IPS-18a (cell line): ENCODE results near the gene ROBO2.

ENCODE experiments used
- H3K27ac ChIP-seq: one replicate; pipeline ENCODE4 v1.5.1; 2013; ENCODE audit warnings: low read length
- H3K27me3 ChIP-seq: one replicate; pipeline ENCODE4 v1.6.1; 2013; ENCODE audit warnings: mild to moderate bottlenecking, low read length; ENCODE audit not compliant: control insufficient read depth, insufficient read depth
- H3K36me3 ChIP-seq: one replicate; pipeline ENCODE4 v1.6.1; 2013; ENCODE audit warnings: low read depth, low read length; ENCODE audit not compliant: control insufficient read depth
- H3K4me1 ChIP-seq: one replicate; pipeline ENCODE4 v1.6.1; 2013; ENCODE audit warnings: low read depth, low read length; ENCODE audit not compliant: control insufficient read depth
- H3K4me3 ChIP-seq: one replicate; pipeline ENCODE4 v1.5.1; 2013; ENCODE audit warnings: low read length
- H3K9ac ChIP-seq: one replicate; pipeline ENCODE4 v1.6.1; 2013; ENCODE audit warnings: mild to moderate bottlenecking, low read length, moderate library complexity
- H3K9me3 ChIP-seq: one replicate; pipeline ENCODE4 v1.6.1; 2013; ENCODE audit warnings: low read depth, low read length; ENCODE audit not compliant: control insufficient read depth

The ROBO2 gene

DNA sequence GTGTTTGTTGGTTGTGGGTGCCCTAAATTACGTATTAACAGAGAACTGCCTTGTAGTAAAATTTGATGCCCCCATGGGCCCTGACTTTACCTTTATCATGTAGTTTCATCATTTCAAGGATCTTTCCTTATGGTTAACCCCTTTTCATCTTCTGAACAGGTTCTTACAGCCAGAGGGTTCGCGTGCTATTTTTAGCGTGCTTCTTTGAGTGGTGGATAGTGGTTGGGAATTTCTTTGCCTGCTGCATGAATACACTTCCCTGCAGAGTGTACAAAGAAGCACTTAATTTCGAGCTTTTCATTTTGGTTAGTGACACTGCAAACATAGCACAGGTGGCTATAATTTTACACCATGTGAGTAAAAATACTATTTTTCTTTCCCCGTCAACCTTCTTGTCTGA, 231.8 kb downstream of the ROBO2 start:
- H3K36me3 ChIP-seq, result no peaks in the 10 kb centered on the region
- H3K27ac ChIP-seq, result no peak overlapping the region
- H3K4me3 ChIP-seq, result no peak overlapping the region
- no peaks in the 10 kb centered on the region for H3K4me1 ChIP-seq
- H3K9me3 ChIP-seq, result no peaks in the 10 kb centered on the region
- H3K9ac ChIP-seq, result no peak overlapping the region
- H3K27me3 ChIP-seq, result no peaks in the 10 kb centered on the region

DNA sequence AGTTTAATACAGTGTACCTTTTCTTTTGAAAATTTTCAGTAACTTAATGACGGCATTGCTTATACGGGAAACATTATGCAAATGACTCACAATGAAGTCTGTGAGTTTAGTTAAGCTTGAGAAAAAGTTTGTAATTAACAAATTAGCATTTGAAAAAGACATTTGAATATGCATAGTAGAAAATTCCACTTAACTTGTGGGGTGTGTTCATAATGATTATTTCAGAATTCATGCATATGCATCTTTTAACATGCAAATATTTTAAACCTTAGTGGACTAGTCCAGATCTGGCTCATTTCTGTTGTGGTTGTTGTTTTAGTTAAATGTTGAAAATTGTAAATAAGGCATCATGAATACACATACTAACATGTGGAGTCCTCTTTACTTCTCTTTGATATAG, 239.4 kb downstream of the ROBO2 start:
- Histone ChIP-seq H3K9me3 (no peaks in the 10 kb centered on the region), H3K9ac (peak overlapping the region; percentile 7), H3K4me1 (peaks cover 9% of the 10 kb centered on the region), H3K4me3 (peak overlapping the region; percentile 6), H3K36me3 (no peaks in the 10 kb centered on the region), H3K27ac (no peak overlapping the region), H3K27me3 (no peaks in the 10 kb centered on the region)

DNA sequence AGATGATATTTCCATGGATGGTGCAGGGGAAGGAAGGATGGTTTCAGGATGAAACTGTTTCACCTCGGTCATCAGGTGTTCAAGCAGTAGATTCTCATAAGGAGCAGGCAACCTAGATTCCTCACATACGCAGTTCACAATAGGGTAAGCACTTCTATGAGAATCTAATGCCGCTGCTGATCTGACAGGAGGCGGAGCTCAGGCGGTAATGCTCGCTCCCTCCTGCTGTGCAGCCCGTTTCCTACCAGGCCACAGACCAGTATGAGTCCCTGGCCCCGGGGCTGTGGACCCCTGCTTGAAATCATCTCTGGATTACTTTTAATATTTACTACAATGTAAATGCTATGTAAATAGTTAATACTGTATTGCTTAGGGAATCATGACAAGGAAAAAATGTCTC, 241.8 kb downstream of the ROBO2 start:
- no peak overlapping the region for H3K9ac ChIP-seq
- H3K4me1 ChIP-seq, result peaks cover 9% of the 10 kb centered on the region
- H3K9me3 ChIP-seq, result no peaks in the 10 kb centered on the region
- no peak overlapping the region for H3K27ac ChIP-seq
- H3K4me3 ChIP-seq, result no peak overlapping the region
- no peaks in the 10 kb centered on the region for H3K27me3 ChIP-seq
- no peaks in the 10 kb centered on the region for H3K36me3 ChIP-seq

DNA sequence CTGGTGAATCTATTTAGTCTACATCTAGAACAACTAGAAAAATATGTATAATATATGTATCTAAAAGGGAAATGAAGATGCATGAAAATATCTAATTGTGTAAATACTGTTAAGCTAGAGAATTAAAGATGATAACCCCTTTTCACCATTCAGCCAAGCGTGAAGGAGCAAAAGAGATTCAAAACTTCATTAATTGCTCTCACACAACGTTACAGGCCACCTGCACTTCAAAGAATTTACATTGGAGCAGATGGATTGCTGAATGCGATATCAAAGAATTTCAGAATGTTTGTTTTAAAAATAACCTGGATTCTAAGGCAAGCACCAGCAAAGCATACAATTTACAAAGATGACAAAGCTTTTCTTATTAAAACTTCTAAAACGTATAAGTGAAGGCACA, 243.2 kb downstream of the ROBO2 start:
- H3K9me3 ChIP-seq, result no peaks in the 10 kb centered on the region
- H3K36me3 ChIP-seq, result no peaks in the 10 kb centered on the region
- peaks cover 9% of the 10 kb centered on the region for H3K4me1 ChIP-seq
- H3K9ac ChIP-seq, result no peak overlapping the region
- H3K27me3 ChIP-seq, result no peaks in the 10 kb centered on the region
- H3K4me3 ChIP-seq, result no peak overlapping the region
- H3K27ac ChIP-seq, result no peak overlapping the region

DNA sequence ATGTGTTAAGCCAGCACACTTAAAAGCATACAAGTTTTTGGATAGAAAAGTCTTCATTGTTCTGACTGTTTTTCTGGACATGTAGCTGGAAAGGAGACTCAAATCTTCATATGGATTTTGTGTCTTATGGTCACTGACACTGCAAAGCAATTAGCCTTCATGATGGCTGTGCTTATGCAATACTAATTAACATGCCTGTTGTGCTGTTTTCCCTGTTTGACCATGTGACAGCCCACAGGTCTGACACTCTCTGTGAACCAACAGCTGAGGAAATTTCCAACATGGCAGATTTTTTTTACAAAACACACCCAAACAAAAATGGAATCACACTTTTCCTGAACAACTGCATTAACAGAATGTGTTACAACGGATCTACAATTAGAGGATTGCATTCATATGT, 248.4 kb downstream of the ROBO2 start:
- Histone ChIP-seq H3K9me3 (no peaks in the 10 kb centered on the region), H3K9ac (no peak overlapping the region), H3K27ac (no peak overlapping the region), H3K27me3 (no peaks in the 10 kb centered on the region), H3K4me3 (no peak overlapping the region), H3K36me3 (no peaks in the 10 kb centered on the region), H3K4me1 (no peaks in the 10 kb centered on the region)

DNA sequence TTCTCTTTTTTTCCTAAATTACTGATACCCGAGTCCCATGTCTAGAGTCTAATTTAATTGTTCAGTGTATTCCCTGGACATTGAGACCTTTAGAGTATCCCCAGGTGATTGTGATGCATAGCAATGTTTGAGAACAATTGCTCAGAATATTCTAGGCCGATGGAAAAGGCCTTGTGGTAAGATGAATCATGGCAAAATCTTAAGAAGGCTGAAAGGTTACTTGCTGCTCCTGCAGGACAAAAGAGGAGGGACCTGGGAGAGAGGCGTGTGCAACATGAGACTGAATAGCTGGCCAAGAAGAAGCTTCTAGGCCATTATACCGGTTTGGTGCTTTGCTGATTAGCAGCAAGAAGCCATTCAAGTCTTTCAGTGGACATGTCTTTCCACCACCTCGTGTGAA, 256.6 kb downstream of the ROBO2 start:
- Histone ChIP-seq H3K9ac (no peak overlapping the region), H3K36me3 (no peaks in the 10 kb centered on the region), H3K9me3 (no peaks in the 10 kb centered on the region), H3K27ac (no peak overlapping the region), H3K27me3 (no peaks in the 10 kb centered on the region), H3K4me1 (no peaks in the 10 kb centered on the region), H3K4me3 (no peak overlapping the region)

DNA sequence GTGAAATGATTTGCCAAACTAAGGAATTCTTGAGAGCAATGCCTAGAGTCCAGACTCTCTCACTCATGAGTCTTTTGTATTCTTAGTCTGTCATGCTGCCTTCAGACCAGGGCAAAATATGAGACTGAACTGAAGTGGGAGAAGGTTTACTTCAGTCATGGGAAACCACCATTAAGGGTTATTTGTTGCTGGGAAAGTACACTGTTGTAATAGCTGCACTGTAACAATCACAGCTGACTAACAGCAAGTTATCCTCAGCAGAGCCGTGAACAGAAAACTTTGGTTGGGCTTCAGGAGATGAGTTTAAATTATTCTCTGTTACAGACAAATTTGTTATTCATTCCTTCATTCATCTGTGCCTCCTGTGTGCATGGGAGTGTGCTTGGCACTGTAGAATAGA, 258.5 kb downstream of the ROBO2 start:
- Histone ChIP-seq H3K9me3 (no peaks in the 10 kb centered on the region), H3K9ac (no peak overlapping the region), H3K4me3 (no peak overlapping the region), H3K27ac (no peak overlapping the region), H3K4me1 (no peaks in the 10 kb centered on the region), H3K27me3 (no peaks in the 10 kb centered on the region), H3K36me3 (no peaks in the 10 kb centered on the region)

DNA sequence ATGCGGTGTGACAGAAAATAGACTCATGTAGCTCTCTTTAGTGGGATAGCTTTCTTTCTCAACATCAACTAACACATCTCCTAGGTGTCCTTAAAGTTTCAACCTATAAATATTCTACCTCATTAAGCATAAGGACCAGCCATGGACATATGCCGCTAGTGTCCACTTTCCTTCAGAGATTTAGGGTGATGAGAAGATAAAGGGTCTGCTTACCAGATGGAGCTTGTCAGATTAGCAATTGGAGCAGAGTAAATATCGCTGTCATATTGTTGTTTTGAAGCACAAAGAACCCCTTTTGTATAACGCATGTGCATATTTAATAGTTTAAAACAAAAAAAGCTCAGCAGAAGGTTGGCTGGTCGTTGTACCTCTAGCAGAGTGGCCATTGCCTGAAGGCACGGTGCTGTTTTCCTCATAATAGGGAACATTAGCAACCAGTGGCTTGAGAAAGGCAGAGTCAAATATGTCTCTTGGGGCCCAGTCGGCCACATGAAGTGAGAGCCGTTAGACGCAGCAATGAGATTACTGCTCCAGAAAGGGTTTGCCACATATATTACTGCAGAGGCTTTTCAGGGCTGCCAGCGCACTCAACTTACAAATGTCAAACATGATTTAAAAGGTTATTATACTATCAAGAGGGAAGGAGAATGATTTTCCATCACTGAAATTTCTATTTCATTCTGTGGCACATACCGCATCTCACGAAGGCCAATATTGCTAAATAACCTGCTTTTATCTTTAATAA, 264.2 kb downstream of the ROBO2 start:
- no peaks in the 10 kb centered on the region for H3K9me3 ChIP-seq
- no peaks in the 10 kb centered on the region for H3K36me3 ChIP-seq
- H3K27me3 ChIP-seq, result no peaks in the 10 kb centered on the region
- H3K4me1 ChIP-seq, result peaks cover 4% of the 10 kb centered on the region
- H3K27ac ChIP-seq, result no peak overlapping the region
- no peak overlapping the region for H3K4me3 ChIP-seq
- no peak overlapping the region for H3K9ac ChIP-seq

DNA sequence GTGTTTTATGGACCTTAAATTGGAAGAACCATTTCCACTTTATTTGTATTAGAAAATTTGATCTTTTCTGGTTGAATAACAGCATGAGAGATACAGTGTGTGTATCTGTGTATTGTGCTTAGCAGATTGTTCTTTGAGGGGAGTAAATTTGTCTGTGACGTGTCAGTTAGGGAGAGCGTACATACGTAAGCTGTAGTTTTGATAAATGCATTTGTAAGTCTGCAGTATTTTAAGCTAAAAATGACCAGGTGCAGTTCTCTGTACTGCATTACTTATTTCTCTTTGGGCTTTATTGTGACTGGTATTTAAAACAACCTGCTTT, 264.8 kb downstream of the ROBO2 start:
- Histone ChIP-seq H3K4me3 (no peak overlapping the region), H3K27ac (no peak overlapping the region), H3K4me1 (peaks cover 4% of the 10 kb centered on the region), H3K27me3 (no peaks in the 10 kb centered on the region), H3K9ac (no peak overlapping the region), H3K9me3 (no peaks in the 10 kb centered on the region), H3K36me3 (no peaks in the 10 kb centered on the region)

DNA sequence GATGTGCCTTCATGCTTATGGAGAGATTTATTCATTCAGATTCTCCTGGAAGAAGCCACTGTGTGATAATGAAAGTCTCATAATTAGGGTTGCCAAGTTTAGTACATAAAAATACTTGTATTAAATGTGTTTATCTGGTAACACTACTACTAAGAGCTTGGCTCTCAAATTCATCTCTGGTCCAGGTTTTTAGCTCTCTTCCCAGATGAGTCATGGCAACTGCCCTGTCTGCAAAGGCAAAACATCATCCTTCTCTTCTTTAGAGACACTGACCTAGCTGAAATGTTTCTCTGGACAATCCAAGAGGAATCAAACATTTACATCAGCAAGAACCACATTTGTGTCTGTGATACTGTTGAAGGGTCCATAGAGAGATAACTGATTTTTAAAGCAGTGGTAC, 269.6 kb downstream of the ROBO2 start:
- H3K27me3 ChIP-seq, result no peaks in the 10 kb centered on the region

DNA sequence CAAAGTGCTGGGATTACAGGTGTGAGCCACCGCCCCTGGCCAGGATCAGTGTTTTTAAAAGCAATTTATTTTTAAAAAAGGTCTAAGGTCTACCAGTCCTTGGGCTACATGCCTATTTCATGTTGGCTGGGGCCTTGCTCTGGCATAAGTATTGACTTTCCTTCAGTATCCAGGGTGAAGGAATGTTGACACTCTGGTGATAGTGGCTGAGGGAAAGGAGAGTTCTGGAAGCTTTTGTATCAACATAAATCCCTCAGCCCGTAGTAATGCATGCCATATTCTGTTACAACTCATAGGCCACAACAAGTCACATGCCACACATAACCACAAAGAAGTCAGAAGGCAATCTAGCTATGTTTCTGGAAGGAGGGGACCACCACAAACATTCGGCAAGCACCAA, 273.9 kb downstream of the ROBO2 start:
- Histone ChIP-seq H3K4me1 (no peaks in the 10 kb centered on the region), H3K27ac (no peak overlapping the region), H3K27me3 (no peaks in the 10 kb centered on the region), H3K9ac (no peak overlapping the region), H3K36me3 (no peaks in the 10 kb centered on the region), H3K9me3 (no peaks in the 10 kb centered on the region), H3K4me3 (no peak overlapping the region)

More for the DNA sequence above, 269.6 kb downstream of the ROBO2 start:
- no peak overlapping the region for H3K9ac ChIP-seq
- no peak overlapping the region for H3K4me3 ChIP-seq
- H3K9me3 ChIP-seq, result no peaks in the 10 kb centered on the region
- no peaks in the 10 kb centered on the region for H3K36me3 ChIP-seq
- H3K4me1 ChIP-seq, result peaks cover 4% of the 10 kb centered on the region
- H3K27ac ChIP-seq, result no peak overlapping the region

DNA sequence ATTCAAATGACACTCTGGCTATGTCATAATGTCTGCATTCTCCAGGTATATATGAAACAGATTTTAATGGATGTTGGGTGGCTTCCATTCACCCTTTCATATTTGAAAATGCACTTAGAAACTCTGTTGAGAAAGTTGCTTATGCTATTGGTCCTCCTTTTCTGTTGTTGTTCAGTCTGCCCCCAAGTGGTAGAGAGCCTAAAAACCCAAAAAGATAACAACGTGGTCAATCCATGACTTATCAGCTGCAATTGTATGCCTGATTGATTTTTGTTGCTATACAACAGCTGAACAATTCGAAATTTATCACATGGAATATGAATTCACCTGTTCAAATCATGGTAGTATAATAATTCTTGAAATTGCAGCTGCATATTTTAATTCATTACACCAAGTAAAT, 279.8 kb downstream of the ROBO2 start:
- no peaks in the 10 kb centered on the region for H3K27me3 ChIP-seq
- peaks cover 5% of the 10 kb centered on the region for H3K4me1 ChIP-seq
- H3K36me3 ChIP-seq, result no peaks in the 10 kb centered on the region
- H3K9me3 ChIP-seq, result no peaks in the 10 kb centered on the region
- H3K27ac ChIP-seq, result no peak overlapping the region
- no peak overlapping the region for H3K9ac ChIP-seq
- H3K4me3 ChIP-seq, result no peak overlapping the region
